ENCODE data around the gene ASB14. TPM values are rescaled to one million over a fixed set of nuclear protein-coding genes. Genes with fewer than 3 reads are reported as not detected.

ASB14 gene
- total RNA-seq, 1 experiment from 2014 or later: not detected

DNA sequence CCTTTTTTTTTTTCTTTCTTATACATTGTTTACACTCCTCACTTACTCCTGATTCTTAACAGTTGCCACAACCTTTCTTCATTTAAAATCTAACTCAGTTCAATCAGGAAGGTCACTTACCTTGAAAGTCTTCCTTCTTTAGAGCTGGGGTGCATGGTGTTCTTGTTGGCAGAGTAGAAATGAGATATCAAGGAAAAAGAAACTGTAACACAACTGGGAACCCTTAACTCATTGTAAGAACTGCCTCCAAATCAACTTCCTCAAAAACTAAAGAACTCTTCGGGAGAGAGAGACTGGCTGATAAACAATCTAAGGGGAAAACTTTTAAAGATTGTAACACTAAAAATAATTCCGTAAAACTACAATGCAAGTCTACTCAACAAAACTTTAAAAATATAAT, 66.3 kb downstream of the ASB14 start:
- BruUV-seq (replicated peaks): no TSS peak
- TF ChIP-seq, protein P1, sequence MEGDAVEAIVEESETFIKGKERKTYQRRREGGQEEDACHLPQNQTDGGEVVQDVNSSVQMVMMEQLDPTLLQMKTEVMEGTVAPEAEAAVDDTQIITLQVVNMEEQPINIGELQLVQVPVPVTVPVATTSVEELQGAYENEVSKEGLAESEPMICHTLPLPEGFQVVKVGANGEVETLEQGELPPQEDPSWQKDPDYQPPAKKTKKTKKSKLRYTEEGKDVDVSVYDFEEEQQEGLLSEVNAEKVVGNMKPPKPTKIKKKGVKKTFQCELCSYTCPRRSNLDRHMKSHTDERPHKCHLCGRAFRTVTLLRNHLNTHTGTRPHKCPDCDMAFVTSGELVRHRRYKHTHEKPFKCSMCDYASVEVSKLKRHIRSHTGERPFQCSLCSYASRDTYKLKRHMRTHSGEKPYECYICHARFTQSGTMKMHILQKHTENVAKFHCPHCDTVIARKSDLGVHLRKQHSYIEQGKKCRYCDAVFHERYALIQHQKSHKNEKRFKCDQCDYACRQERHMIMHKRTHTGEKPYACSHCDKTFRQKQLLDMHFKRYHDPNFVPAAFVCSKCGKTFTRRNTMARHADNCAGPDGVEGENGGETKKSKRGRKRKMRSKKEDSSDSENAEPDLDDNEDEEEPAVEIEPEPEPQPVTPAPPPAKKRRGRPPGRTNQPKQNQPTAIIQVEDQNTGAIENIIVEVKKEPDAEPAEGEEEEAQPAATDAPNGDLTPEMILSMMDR (conservative IDR thresholded peaks at IDR 0.05; ENCODE audit: low read depth, low read length): no peak
- no peak for TF ChIP-seq EZH2 (IDR thresholded peaks at IDR 0.05; ENCODE audit: borderline replicate concordance, low read depth, low read length, poor library complexity, severe bottlenecking)
- CTCF ChIA-PET: interaction anchor here (0.5 kb wide), 1 partner anchor 29 kb away, joined by 9 read pairs; no protein-coding TSS in a partner anchor
- POLR2A ChIA-PET (ENCODE audit: low non-redundant PET): no interaction called here
- DNase-seq (ENCODE audit: low spot score): no peak
- H3K36me3 ChIP-seq (ENCODE audit: insufficient read depth, low read length, poor library complexity, severe bottlenecking): no peaks in the 10 kb centered on the region
- no peak overlapping the region for H3K27ac ChIP-seq (ENCODE audit: low read depth, low read length, poor library complexity, severe bottlenecking)
- H3K27me3 ChIP-seq (replicated peaks; ENCODE audit: insufficient read depth, low read depth, low read length, poor library complexity): no peaks in the 10 kb centered on the region
- peaks cover 5% of the 10 kb centered on the region for H3K4me1 ChIP-seq (ENCODE audit: insufficient read depth, low read length, poor library complexity, severe bottlenecking)
- no peaks in the 10 kb centered on the region for H3K9me3 ChIP-seq (ENCODE audit: low read depth, low read length, poor library complexity, severe bottlenecking)
- intact Hi-C loops (cut with micrococcal nuclease; ENCODE audit: unreplicated experiment): no loop called here
- no peak overlapping the region for H3K4me3 ChIP-seq (ENCODE audit: low read depth, low read length, poor library complexity, severe bottlenecking)

DNA sequence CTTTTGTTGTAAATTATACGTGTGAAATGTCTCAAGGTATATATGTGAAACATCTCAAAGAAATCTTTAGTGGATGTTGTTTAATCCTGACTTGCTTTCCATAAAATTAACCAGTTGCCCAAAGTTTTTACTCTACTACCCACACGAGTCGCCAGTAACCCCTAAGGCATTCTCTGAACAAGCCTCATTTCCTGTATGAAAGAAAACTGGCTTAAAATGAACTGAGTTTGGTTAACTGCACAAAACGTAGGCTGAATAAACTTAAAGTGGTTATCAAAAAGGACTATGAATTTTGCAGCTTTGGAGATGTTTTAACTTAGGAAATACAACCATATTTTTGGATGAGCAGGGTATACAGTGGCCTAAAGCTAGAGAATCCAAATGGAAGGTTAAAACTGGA, 67.6 kb downstream of the ASB14 start:
- DNase-seq (ENCODE audit: low spot score): no peak
- ChIA-PET CTCF (no interaction called here), POLR2A (ENCODE audit: low non-redundant PET) (no interaction called here)

DNA sequence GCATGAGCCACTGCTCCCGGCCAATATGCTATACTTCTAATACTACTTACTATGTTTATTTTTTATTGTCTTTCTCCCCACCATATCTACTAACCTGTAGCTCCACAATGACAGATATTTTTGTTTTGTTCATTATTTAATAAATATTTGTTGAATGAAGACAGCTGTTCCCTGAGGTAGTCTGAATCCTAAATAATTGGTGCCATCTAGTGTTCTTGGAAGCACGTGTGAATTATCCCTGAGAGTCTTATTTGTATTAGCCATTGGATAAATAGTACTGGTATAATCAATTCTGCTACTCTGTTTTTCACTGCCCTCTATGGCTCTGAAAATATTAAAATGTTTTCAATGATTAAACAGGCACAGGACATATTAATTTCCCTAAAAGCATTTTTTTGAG, 70.6 kb downstream of the ASB14 start:
- Histone ChIP-seq H3K27ac (ENCODE audit: low read depth, low read length, poor library complexity, severe bottlenecking) (no peak overlapping the region), H3K4me3 (ENCODE audit: low read depth, low read length, poor library complexity, severe bottlenecking) (no peak overlapping the region), H3K9me3 (ENCODE audit: low read depth, low read length, poor library complexity, severe bottlenecking) (no peaks in the 10 kb centered on the region), H3K4me1 (ENCODE audit: insufficient read depth, low read length, poor library complexity, severe bottlenecking) (peaks cover 3% of the 10 kb centered on the region), H3K36me3 (ENCODE audit: insufficient read depth, low read length, poor library complexity, severe bottlenecking) (no peaks in the 10 kb centered on the region), H3K27me3 (replicated peaks; ENCODE audit: insufficient read depth, low read depth, low read length, poor library complexity) (no peaks in the 10 kb centered on the region)
- BruUV-seq (replicated peaks): no TSS peak
- POLR2A ChIA-PET (ENCODE audit: low non-redundant PET): no interaction called here
- TF ChIP-seq, protein P1 (conservative IDR thresholded peaks at IDR 0.05; ENCODE audit: low read depth, low read length): peak; percentile 43
- no peak for TF ChIP-seq EZH2 (IDR thresholded peaks at IDR 0.05; ENCODE audit: borderline replicate concordance, low read depth, low read length, poor library complexity, severe bottlenecking)
- intact Hi-C loops (cut with micrococcal nuclease; ENCODE audit: unreplicated experiment): loop anchor here (5.0 kb wide), 3 partner anchors 55 to 225 kb away; partner anchors contain the start of gene IL17RD
- DNase-seq (ENCODE audit: low spot score): peak; percentile 7
- CTCF ChIA-PET: interaction anchor here (0.7 kb wide), 1 partner anchor 105 kb away, joined by 3 read pairs; no protein-coding TSS in a partner anchor

More for the DNA sequence above, 67.6 kb downstream of the ASB14 start:
- Histone ChIP-seq H3K27ac (ENCODE audit: low read depth, low read length, poor library complexity, severe bottlenecking) (no peak overlapping the region), H3K9me3 (ENCODE audit: low read depth, low read length, poor library complexity, severe bottlenecking) (no peaks in the 10 kb centered on the region), H3K27me3 (replicated peaks; ENCODE audit: insufficient read depth, low read depth, low read length, poor library complexity) (no peaks in the 10 kb centered on the region), H3K36me3 (ENCODE audit: insufficient read depth, low read length, poor library complexity, severe bottlenecking) (no peaks in the 10 kb centered on the region), H3K4me1 (ENCODE audit: insufficient read depth, low read length, poor library complexity, severe bottlenecking) (peaks cover 5% of the 10 kb centered on the region), H3K4me3 (ENCODE audit: low read depth, low read length, poor library complexity, severe bottlenecking) (no peak overlapping the region)
- BruUV-seq (replicated peaks): no TSS peak
- TF ChIP-seq, protein P1 (conservative IDR thresholded peaks at IDR 0.05; ENCODE audit: low read depth, low read length): no peak
- TF ChIP-seq EZH2 (IDR thresholded peaks at IDR 0.05; ENCODE audit: borderline replicate concordance, low read depth, low read length, poor library complexity, severe bottlenecking): no peak
- intact Hi-C loops (cut with micrococcal nuclease; ENCODE audit: unreplicated experiment): loop anchor here (5.0 kb wide), 3 partner anchors 58 to 228 kb away; partner anchors contain the start of gene IL17RD

Other genes starting within 250 kb of the ASB14 start
- not detected in 2 replicates for gene SPATA12, start 232.0 kb downstream of the ASB14 start, total RNA-seq (2021)
- gene IL17RD, start 127.3 kb downstream of the ASB14 start, total RNA-seq (2021): 1.3 and 2.2 TPM in 2 replicates
- not detected in 2 replicates for gene HESX1, start 92.7 kb downstream of the ASB14 start, total RNA-seq (2021)
- 20.7 and 22.3 TPM in 2 replicates for gene APPL1, start 65.0 kb downstream of the ASB14 start, total RNA-seq (2021)

Data from A673 (cell line).